Stimulated activated CD4-positive, alpha-beta T cell treated with anti-CD3 and anti-CD28 coated beads, Interleukin-4, amount 100 ng/mL, for 1 hour (primary cell): ENCODE measurements around the gene MYO9B.

Experiments
- DNase-seq: peaks from one replicate; pipeline ENCODE4 v3.0.0-alpha.2; 2020

Gene MYO9B

DNA sequence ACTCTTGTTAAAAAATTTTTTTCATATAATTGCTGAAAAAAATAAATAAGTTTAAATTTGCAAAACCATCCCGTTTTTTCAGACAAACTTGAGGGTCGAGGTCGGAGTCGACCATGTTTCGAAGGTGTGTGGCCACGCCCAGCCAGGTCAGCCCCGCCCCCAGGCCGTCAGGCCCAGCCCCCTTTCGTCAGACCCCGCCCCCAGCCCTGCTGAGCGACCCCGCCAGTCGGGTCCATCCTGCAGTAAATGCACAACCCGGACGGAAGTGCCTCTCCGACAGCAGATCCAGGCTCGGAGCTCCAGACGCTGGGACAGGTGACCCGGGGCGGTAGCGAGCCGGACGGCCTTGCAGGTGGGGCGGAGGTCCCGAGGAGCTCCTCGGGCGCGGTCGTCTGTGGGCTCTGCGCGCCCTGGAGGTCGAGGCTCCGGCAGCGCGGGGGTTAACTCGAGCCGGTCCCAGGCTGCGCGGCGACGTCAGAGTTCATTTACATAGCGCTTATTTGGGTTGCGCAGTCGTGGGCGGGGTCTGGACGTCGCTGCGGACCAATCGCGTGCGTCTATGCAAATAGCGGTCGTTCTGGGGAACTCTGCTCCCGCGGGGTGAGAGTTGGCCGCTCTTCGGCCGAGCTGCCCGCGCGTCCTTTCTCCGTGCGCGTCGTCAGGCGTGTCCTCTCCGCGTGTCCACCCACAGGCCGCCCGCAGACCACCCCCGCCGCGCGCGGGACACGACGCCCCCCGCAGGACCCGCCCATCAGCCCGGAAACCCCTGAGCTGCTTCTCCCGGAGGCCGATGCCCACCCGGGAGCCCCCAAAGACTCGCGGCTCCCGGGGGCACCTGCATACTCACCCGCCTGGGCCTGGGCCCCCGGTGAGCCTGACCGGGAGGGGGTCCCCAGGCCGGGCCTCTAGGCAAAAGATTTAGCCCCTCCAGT, 150.7 kb downstream of the MYO9B start, which contains the start of gene OCEL1:
OCEL1 (plus strand) TSS at position 225 of the 932 bp plus-strand sequence; CDS start at position 247, 22 bp downstream.
- peak; percentile 98 for DNase-seq

- DNase-seq = no peak
These were observed 152.3 kb downstream of the MYO9B start for GRCh38 chr19:17227798-17228367.

DNA sequence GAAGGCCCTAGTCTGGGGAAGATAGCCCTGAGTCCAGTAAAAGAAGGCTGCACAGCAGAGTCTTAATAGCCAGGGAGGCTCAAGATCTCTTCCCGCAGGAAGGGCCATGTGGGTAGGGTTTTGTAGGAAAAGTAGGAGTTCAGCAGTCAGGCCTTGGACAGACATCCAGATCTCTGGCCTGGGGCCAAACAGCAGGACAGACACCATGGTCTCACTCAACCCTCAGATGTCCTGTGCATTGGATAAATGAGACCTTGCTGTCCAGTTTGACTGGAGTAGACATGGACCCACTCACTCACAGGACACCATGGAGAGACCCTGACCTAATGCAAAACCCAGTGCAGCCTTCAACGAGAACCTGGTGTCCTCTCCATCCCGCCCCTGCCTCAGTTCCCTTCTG, 154.3 kb downstream of the MYO9B start:
- DNase-seq = no peak

DNA sequence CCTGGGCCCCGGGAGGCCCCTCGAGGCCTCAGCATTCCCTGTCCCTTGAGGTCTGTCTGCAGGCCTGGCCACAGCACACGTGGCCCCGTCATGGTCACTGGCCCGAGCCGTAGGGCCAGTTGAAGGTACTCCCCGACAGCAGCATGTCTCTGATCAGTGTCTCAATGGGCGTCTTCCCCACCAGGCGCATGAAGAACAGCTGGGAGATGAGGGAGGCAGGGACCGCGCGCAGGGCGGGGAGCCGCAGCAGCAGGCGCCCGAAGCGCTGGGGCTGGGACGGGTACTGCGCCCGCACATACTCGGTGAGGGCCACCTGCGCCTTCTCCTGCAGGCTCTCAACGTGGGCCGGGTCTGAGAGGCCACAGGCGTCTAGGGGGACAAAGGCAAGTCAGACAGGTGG, 156.7 kb downstream of the MYO9B start:
- DNase-seq = no peak

DNA sequence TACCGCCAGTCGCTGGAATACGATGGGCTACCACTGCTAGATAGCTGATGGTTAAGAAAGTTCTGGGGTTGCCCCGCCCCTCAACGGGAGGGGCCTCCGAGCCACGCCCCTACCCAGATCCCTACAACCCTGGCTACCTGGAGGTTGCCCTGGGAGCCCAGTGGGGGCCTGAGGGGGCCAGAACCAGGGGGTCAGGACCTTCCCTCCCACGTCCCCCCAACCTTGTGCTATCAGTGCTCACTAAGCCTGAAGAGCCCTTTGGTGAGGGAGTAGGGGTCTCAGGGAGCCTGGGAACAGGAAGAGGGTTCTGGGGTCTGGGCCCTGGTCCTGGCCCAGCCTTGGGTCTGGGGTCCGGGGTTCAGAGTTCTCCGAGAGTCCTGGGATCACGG, 159.3 kb downstream of the MYO9B start:
- DNase-seq = peak; percentile 71

DNA sequence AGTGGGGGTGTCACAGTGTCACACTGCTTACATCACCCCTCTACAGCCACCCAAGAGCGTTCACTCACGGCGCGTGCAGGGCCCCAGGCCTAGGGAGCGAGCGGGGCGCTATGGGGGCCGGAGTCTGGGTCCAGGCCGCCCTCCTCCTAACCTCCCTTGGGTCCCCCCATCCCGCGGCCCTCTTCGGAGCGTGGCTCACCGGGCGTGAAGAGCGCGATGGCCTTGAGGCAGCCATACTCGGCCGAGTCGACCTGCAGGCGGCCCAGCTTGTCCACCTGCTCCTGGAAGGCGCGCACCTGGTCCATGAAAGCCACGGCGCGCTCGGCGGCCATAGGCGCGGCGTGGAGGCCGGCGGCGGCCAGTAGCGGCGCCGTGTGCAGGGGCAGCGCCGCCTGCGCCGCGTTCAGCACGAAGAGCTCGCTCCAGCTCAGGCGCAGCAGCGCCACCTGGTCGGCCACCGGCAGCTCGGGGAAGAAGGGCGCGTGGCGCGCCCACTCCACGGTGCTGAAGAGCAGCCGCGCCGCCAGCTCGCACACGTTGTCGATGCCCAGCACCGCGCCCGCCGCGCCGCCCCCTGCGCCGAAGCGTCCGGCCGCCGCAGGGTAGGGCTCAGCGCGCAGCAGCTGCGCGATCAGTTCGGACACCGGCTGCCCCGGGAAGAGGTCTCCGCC, 159.9 kb downstream of the MYO9B start:
- peak; percentile 78 for DNase-seq

- DNase-seq = no peak
These were observed 160.6 kb downstream of the MYO9B start for GRCh38 chr19:17235971-17236777.

DNA sequence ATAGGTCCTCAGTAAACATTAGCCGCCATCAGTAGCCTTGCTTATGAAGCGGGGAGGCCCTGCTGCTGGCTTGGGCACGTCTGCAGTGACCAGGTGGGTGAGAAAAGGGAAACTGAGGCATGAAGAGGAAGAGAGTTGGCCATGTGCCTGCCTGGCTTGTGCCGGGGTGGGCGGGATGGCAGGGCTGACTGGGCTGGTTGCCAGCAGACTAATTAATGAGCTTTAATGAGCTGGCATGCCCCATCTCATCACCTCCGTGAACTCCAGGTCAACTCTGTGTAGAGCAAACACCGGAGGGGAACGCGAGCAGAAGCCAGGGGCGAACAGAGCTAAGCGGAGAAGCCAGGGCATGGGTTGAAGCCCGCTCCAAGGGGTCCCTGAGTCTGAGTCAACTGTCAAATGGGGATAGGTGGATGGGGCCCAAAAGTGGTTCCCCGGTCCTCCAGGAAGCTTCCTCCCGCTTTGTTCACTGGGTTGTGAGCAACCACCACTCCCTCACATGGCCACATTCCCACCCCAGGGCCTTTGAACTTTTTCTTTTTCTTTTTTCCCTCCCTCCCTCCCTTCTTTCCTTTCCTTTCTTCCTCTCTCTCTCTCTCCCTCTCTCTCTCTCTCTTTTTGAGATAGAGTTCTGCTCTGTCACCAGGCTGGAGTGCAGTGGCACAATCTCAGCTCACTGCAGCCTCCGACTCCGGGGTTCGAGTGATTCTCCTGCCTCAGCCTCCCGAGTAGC, 161.4 kb downstream of the MYO9B start:
- DNase-seq = no peak

DNA sequence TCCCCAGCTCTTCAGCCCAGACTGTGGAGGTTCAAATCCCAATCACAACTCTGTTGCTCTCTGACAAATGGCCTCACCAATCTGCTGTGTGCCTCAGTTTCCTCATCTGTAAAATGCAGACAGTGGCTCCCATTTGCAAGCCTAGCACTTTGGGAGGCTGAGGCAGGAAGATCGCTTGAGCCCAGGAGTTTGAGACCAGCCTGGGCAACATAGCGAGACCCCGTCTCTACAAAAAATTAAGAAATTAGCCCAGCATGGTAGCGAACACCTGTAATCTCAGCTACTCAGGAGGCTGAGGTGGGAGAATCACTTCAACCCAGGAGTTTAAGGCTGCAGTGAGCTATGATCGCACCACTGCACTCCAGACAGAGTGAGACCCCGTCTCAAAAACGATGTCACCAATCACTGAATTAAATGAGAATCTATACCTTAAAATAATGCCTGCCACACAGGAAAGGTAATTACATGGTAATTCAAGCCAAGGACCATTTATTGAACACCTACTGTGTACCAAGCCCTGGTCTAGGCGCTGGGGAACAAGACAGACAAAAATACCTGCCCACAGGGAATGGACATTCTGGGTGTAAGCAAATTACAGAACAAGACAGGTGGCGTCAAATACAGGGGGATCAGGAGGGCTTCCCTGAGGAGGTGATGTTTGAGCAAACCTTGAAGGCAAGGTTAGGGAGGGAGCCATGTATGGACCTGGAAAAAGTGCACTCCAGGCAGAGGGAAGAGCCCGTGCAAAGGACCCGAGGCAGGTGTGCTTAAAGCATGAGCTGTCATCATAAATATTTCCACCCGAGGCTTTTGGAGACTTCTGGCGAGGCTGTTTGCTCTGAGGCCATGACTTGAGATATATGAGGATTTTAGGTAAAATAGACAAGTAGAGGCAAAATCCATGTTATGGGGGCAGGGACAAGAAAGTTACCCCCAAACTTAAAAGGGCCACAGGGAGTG, 162.4 kb downstream of the MYO9B start:
- DNase-seq = no peak

GRCh38 chr19:17240062-17240752, 164.6 kb downstream of the MYO9B start:
- no peak for DNase-seq

- no peak for DNase-seq
These were observed 165.3 kb downstream of the MYO9B start for GRCh38 chr19:17240826-17241399.

DNA sequence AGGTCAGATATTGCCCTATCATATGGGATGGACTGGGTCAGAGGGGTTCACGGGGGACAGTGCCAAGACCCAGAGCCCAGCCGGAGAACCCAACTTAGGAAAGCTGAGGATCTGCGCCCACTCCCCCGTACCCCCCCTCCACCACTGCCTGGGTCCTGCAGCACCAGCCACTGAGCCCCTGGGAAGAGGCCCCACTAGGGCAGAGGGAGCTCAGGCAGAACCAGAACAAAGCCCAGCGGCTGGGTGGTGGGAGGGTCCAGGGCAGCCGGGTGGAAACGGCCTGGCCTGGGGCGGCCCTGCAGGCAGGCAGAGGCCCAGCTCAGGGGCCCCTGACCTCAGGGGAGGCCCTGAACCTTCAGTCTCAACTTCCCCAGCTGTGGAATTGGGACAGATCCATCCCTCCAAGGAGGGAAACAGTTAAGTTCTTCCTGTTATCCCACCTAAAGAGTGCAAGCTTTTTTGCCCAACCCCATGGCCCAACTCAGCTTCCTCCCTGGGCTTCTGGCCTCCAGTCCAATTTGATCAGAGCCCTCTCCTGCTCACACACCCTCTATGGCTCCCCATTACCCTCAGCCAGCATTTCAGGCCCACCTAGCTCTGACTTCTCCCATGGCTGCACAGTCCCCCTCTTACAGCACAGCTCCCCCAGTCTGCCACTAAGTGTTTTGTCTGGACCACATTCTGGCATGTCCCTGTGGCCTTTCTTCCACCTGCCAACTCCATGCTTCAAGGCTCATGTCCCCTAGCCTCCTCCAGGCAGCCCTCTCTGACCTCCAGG, 167.0 kb downstream of the MYO9B start:
- DNase-seq = no peak

GRCh38 chr19:17243211-17243829, 167.7 kb downstream of the MYO9B start:
- DNase-seq = no peak

GRCh38 chr19:17243830-17244617, 168.4 kb downstream of the MYO9B start:
- DNase-seq = no peak

DNA sequence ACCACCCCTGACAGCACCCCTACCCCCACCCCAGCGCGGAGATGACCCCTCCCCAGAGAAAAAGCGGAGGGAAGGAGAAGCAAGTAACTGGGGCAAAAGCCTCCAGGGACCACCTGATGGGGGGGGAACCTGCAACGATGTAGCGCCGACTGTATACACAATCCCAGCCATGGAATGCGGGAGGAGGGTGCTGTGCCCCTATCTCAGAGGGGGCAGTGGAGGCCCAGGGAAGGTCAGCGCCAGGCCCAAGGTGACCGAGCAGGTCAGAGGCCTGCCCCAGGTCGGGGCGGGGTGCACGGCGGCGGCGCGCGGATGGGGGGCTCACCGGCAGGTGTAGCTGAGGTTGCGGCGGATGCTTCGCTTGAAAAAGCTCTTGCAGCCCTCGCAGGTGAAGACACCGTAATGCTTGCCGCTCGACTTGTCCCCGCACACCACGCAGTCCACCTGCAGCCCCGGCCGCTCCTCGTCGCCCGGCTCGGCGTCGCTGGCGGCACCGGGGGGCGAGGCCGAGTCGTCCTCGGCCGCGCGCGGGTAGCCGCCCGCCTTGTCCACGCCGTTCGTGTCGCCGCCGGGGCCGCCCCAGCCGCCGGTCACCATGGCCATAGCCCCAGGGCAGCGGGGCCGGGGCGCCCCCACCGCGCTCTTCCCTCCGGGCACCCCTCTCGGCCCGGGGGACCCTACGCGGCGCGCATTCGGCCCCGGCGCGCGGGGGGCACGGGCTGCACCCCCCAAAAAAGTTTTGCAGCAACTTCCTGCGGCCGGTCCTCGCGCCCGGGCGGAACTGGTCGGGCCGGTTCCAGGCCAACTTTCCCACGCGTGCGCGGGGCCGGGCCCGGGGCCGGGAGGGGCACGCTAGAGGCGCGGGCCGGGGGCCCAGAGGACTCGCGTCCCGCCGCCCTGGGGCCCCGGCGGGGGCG, 169.3 kb downstream of the MYO9B start:
- DNase-seq = no peak

DNA sequence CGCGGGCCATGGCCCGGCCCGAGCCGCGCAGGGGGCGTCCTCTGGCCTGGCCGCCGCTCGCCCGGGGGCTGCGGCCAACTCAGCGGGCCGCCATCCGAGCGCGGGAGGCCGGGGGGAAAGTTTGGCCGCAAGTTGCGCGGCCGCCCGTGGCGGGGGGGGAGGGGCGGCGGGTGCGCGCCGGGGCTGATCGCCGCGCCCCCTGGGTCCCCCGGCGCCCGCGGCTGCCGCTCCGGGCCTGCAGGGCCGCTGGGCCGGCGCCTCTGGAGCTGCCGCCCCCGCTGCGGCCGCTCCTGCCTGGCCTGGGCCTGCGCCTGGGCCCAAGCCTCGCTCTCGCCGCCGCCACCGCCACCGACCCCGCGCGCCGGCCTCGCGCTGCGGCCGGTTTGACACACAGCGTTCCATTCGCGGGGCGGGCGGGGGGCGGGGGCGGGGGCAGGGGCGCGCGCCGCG, 170.0 kb downstream of the MYO9B start, which contains the start of gene NR2F6:
NR2F6 (minus strand) TSS at position 385 of the 450 bp plus-strand sequence. CDS start 699 bp downstream, outside the sequence.
- DNase-seq = no peak
